ENCODE data around the gene EPB41L3. TPM values are rescaled to one million over a fixed set of nuclear protein-coding genes. Genes with fewer than 3 reads are reported as not detected.

Gene EPB41L3
- total and polyA plus RNA-seq, 10 donors = 8.0 to 121 (median 49.1) TPM

DNA sequence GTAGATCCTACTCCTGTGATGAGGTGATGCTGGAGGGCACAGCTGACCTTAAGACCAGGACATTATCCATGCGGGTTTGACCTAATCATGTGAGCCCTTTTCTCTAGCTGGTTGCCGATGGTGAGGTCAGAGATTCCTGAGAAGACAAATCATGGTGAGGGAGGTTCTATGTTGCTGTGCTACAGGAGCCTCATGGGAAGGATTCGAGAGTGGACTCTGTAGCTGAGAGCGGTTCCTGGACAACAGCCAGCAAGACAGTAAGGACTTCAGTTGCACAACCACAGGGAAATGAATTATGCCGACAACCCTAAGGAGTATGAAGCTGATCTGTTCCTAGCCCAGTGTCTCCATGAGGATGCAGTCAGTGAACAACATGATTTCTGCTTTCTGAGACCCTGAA is 80.4 kb downstream of the EPB41L3 start:
- H3K27me3 ChIP-seq (replicated peaks in 1 of 7) = peaks cover 0 to 6% (median 0%) of the 10 kb centered on the region in 7 donors
- intact Hi-C loops (cut with DNase I; ENCODE audit: low total_unique reads) = no loop called here
- no peaks in the 10 kb centered on the region for H3K36me3 ChIP-seq
- 49 to 81% (median 72%) methylated on average over 5 of the region's 5 CpGs for WGBS, 5 donors
- no peak overlapping the region for H3K4me3 ChIP-seq
- DNase-seq = no peak
- no peaks in the 10 kb centered on the region for H3K9me3 ChIP-seq
- TF ChIP-seq POLR2AphosphoS5 (IDR thresholded peaks at IDR 0.05) (no peak), CTCF (IDR thresholded peaks at IDR 0.05 in 8 of 11, conservative IDR thresholded peaks at IDR 0.05 in 3 of 11) (no peak), POLR2A (IDR thresholded peaks at IDR 0.05) (no peak)
- H3K4me1 ChIP-seq = peaks cover 0 to 39% (median 3%) of the 10 kb centered on the region in 6 donors
- peak overlapping the region in 3 of 8 donors; percentile 43 to 65 (median 54) for H3K27ac ChIP-seq

DNA sequence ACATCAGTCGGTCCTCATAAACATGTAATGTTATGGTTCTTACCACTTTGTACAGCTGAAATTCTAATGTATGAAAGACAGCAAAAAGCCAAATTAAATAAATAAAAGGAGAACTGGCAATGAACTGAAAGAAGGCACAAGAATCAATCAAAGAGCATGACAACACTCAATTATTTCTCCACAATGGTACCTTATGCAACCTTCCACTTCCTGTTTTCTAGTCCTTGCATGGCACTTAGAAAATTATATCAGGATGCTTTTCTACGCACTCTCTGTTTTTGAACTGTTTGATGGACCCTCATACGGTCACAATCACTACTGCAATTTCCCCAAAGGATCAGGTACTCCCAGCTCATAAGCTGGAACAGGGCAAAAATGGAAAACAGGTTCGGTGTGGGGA is 81.6 kb downstream of the EPB41L3 start:
- Histone ChIP-seq H3K9me3 (no peaks in the 10 kb centered on the region), H3K4me3 (no peak overlapping the region), H3K4me1 (peaks cover 0 to 45% (median 5%) of the 10 kb centered on the region in 6 donors), H3K27me3 (replicated peaks in 1 of 7) (no peaks in the 10 kb centered on the region), H3K27ac (peak overlapping the region in 3 of 8 donors; percentile 43 to 65 (median 54)), H3K36me3 (no peaks in the 10 kb centered on the region)
- 60 to 84% (median 72%) methylated on average over 4 of the region's 4 CpGs for WGBS, 5 donors
- intact Hi-C loops (cut with DNase I; ENCODE audit: low total_unique reads) = no loop called here
- DNase-seq = no peak
- TF ChIP-seq POLR2A (IDR thresholded peaks at IDR 0.05) (no peak), POLR2AphosphoS5 (IDR thresholded peaks at IDR 0.05) (no peak), CTCF (IDR thresholded peaks at IDR 0.05 in 8 of 11, conservative IDR thresholded peaks at IDR 0.05 in 3 of 11) (no peak)

DNA sequence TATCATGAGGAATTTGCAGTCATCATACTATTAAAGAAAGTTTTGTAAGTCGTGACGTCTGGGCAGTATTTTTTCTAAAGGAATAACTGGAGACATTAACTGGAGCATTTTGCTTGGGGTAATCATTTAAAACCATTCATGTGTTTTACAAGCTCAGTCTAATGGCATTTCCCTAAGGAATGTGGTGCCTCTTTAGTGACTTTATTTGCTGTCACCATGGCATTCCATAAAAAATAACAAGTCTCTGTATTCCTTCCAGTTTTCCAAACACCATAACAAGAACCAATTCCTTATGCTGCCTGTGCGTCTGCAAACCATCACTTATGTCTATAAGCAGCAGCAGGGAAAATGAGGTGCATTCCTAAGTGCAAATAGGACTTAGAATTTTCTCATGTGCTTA is 82.8 kb downstream of the EPB41L3 start:
- 75 to 86% (median 77%) methylated on average over 3 of the region's 3 CpGs for WGBS, 5 donors
- Histone ChIP-seq H3K27ac (no peak overlapping the region), H3K4me1 (peaks cover 0 to 56% (median 7%) of the 10 kb centered on the region in 6 donors), H3K9me3 (no peaks in the 10 kb centered on the region), H3K27me3 (replicated peaks in 1 of 7) (no peaks in the 10 kb centered on the region), H3K4me3 (no peak overlapping the region), H3K36me3 (no peaks in the 10 kb centered on the region)
- TF ChIP-seq POLR2A (IDR thresholded peaks at IDR 0.05) (no peak), CTCF (IDR thresholded peaks at IDR 0.05 in 8 of 11, conservative IDR thresholded peaks at IDR 0.05 in 3 of 11) (no peak), POLR2AphosphoS5 (IDR thresholded peaks at IDR 0.05) (no peak)
- no peak for DNase-seq
- intact Hi-C loops (cut with DNase I; ENCODE audit: low total_unique reads) = no loop called here

DNA sequence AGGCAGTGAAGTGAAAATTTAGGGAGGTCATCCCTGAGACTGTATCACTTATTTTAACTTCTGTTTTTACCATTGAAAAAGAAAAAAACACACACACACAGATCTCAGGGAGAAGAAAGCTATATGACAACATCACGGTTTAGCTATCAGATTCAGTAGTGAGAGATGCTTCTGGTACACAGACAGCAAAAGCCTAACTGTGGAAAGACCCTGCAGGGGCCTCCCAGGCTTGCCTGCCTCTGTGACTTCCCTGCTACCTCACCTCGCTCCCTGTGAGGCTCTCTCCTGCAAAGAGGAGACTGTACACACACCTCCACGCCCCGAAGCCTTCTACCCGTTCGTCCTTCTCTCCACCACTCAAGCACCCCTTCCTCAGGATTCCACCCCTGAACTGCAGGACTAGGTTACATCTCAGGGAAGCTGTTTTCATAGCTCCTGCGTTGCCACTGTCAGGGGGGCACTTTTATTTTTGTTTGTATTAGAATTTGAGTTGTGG is 86.3 kb downstream of the EPB41L3 start:
- Histone ChIP-seq H3K4me1 (peaks cover 0 to 42% (median 6%) of the 10 kb centered on the region in 6 donors), H3K4me3 (no peak overlapping the region), H3K36me3 (no peaks in the 10 kb centered on the region), H3K27ac (peak overlapping the region in 3 of 8 donors; percentile 46 to 74 (median 62)), H3K9me3 (no peaks in the 10 kb centered on the region), H3K27me3 (replicated peaks in 1 of 7) (no peaks in the 10 kb centered on the region)
- DNase-seq = no peak
- intact Hi-C loops (cut with DNase I; ENCODE audit: low total_unique reads) = no loop called here
- WGBS, 5 donors = 63 to 71% (median 68%) methylated on average over 7 of the region's 7 CpGs
- TF ChIP-seq POLR2A (IDR thresholded peaks at IDR 0.05) (no peak), CTCF (IDR thresholded peaks at IDR 0.05 in 8 of 11, conservative IDR thresholded peaks at IDR 0.05 in 3 of 11) (no peak), POLR2AphosphoS5 (IDR thresholded peaks at IDR 0.05) (no peak)

Data from spleen (tissue), 11 donors.